NCI-H2107 treated with DMSO at 0.1 percent for 48 hours (cell line): Measurements from ENCODE around the gene ARFGEF3.

Experiments
- DNase-seq: peaks from one replicate; lab custom pipeline; 2025; ENCODE audit not compliant: unreplicated experiment; lab: John Stamatoyannopoulos, UW

Gene ARFGEF3

DNA sequence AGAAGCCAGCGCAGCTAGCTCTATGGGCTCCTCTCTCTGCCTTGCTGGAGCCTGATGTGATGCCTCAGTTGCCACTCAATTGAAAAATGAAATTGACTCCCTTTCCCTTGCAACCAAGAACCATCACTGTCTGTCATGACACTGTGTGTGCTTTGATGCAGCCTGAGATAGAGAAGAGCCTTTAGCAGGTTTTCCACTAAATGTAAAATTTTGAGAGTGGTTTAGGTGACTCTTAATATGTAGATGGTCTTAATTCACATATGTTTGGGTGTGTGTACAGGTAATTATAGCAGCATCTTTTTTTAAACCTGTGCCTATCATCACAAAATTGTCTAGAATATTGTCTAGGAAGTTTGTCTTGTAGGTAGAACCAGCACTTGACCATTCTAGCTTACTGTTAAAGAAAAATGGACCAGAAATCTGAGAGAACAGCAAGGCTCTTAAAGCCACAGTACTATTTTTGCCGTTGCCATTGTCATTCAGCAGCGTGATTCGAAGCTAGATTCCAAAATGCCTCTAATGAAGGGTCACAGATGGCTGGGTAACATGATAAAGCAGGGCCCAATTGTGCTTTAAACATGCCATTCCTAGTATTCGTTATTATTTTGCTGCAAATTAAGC, 1.3 kb downstream of the ARFGEF3 start:
- no peak for DNase-seq

DNA sequence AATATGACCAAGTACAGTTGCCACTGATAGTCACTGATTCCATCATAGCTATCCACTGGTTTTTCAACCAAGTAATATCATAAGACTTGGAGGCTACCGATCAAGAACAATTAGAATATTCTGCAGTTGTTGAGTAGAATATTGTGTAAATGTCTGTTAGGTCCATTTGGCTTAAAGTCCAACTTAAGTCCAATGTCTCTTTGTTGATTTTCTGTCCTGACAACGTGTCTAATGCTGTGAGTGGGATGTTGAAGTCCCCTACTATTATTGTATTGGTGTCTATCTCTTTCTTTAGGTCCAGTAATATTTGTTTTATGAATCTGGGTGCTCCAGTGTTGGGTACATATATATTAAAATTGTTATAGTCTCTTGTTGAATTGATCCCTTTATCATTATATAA, 13.9 kb downstream of the ARFGEF3 start:
- no peak for DNase-seq

DNA sequence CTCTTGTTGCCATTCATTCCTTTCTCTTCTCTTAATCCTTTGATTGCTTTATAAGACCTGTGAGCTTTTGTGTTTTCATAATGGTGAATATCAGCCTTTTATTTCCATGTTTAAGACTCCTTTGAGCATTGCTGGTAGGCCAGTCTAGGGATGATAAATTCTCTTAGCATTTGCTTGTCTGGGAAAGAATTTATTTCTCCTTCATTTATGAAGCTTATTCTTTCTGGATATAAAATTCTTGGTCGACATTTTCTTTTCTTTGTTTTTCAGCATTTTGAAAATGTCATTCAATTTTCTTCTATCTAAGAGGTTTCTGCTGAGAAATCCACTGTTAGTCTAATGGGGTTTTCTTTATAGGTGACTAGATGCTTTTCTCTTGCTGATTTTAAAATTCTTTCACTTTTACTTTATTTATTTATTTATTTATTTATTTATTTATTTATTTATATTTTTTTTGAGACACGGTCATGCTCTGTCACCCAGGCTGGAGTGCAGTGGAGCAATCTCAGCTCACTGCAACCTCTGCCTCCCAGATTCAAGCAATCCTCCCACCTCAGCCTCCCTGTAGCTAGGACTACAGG, 15.0 kb downstream of the ARFGEF3 start:
- DNase-seq, result no peak

DNA sequence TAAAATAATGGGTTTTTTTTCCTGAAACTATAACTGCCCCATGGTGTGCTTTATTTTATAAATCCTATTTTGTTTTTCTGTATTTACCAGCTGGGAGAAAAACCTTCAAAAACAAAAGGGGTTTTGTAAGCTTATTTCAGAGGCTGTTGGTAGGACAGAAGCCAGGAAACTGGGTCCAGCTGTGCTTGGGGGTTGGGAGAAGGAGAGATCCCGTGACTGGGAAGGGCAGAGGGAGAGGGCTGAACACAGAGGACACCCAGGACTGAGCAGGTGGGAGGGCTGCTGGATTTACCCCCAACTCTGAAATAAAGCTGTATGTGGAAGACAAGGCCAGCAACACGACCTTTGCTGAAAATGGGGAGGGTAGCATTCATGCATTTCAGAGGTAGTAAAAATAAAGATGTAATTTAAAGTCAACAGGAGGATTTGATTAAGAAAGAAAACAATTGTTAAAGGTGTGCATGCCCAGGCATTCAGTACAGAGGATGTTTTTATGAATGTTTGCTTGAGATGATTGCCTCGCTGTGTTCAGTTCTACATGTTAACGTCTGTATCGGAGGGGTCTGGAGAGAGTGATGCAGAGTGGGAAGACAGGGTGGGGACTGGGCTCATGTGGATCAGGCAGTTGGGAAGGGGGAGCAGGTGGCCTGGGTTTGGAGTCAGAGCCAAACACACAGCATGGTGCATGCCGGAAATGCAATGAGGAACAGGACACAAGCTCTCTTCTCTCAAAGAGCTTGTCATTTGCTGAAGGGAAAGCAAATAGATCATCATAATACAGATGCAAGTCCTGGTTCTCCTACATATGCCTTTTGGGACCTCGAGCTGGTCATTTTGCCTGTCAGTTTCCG, 21.4 kb downstream of the ARFGEF3 start:
- DNase-seq, result peak; percentile 34

DNA sequence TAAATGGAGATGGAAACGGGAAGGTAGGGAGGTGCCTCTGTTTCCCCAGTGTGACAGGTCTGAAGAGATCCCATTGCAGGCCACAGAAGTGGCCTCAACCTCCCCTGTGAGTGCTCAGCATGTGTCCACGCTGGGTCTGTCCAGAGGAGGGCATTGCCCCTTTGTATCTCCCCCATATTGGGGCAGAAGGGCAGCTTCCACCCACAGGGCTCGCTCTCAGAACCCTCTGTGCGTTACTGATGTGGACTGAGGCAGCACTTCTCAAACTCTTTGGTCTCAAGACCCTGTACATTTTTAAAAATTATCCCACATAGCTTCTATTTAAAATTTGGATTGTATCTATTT, 22.0 kb downstream of the ARFGEF3 start:
- no peak for DNase-seq

DNA sequence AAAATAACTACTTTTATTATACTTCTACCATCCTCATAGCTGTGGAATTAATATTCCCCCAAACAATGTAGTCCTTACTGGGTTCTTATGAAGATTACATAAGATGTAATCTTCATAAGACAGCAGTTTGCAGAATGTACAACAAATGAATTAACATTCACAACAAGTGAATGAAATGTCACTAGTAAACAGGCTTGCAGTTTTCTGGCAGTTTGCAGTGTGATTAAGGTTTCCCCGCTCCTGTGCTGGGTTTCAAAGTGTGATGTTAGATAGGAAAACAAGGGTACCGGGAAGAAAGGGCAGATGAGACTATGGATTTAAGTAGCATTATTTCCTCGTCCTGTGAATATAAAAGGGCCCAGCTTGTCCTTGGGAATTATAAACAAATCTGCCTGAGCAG, 22.5 kb downstream of the ARFGEF3 start:
- DNase-seq, result no peak

DNA sequence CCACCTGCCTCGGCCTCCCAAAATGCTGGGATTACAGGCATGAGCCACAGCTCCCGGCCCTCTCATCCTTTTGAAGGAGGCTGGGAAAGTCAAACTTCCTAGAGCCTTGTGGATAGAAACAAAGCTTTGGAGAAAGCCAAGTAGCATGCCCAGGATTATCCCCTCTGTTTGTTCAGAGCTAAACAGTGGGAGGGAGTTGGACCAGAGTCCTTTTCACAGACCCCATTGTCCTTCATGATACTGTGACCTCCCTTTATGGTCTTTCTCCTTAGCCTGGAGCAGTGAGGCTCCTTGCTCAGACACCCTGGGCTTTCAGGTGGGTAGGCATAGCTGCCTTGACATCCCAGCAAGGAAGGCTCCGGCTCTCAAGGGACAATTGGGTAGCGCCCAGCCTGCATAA, 25.4 kb downstream of the ARFGEF3 start:
- DNase-seq, result no peak

DNA sequence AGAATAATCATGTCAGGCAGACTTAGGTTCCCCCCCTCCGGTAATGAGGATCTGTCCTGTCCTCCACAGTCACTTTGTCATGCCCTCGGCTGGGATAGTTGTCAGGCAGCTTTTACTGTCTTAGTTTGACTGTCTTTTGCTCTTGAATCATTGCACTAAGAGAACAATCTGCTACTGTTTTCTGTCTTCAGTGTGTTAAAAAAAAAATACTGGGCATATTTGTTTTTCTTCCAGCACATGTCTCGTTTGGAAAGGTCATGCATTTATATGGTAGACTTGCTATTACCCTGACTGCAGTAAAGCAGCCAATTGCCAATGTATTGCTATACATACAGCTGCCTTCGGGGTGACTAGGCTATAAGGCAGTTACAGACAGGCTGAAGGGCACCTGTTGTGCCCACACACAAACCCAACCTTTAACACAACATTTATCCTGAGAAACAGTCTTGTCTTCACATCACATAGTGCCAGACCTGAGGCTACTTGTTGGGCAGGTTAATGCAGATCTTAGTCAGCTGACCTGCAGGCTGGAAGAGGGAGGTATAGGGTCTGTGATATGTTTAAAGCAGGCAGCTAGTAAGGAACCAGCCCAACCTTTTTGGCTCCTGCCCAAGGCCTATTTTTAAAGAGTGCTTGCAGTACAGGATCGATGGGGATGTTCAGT, 26.7 kb downstream of the ARFGEF3 start:
- DNase-seq, result no peak

DNA sequence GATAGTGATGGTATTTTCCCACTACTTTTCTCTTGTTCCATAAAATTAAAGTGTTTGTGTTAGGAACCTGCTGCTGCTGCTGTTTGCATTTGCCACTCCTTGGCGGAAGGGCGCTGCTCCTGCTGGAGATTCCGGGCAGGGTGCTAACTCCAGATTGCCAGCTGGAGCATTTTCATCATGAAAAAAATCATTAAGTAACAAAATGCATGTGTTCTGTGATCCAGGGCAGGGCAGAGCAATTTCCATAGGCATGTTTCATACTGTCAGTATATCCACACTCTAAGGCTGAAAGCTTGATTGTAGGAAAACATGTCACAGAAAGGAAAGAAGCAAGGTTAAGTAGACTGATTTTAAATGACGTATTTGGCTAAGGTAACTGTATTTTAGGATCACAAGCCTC, 32.5 kb downstream of the ARFGEF3 start:
- no peak for DNase-seq

DNA sequence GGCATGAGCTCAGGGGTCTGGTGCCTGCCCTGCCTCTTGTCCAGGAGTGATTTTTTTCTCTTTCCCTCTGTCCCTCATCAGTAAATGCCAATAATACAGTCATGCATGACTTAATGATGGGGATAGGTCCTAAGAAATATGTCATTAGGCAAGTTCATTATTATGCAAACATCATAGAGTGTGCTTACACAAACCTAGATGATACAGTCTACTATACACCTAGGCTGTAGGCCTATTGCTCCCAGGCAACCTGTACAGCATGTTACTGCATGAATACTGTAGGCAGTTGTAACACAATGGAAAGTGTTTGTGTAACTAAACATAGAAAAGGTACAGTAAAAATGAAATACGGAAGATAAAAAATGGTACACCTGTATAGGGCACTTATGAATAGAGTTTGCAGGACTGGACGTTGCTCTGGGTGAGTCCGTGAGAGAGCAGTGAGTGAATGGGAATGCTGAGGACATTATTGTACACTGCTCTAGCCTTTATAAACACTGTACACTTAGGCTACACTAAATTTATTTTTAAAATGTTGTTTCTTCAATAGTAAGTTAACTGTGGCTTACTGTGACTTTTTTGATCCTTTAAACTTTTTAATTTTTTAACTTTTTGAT, 34.5 kb downstream of the ARFGEF3 start:
- DNase-seq, result no peak

DNA sequence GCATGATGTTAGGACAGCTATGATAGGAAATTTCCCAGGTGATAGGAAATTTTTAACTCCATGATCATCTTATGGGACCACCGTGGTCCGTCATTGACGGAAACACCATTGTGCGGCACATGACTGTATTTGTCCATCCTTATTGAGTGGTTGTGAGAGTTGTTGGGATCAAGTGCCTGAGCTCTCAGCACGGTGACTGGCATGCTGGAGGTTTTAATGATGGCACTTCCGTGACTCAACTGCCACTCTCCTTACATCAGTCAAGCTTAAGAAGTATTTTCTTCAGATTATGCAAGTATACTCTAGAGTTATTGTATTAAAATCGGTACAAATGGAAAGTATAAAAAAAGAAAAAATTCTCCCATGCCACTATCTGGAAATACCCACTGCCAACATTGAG, 35.8 kb downstream of the ARFGEF3 start:
- DNase-seq, result no peak

DNA sequence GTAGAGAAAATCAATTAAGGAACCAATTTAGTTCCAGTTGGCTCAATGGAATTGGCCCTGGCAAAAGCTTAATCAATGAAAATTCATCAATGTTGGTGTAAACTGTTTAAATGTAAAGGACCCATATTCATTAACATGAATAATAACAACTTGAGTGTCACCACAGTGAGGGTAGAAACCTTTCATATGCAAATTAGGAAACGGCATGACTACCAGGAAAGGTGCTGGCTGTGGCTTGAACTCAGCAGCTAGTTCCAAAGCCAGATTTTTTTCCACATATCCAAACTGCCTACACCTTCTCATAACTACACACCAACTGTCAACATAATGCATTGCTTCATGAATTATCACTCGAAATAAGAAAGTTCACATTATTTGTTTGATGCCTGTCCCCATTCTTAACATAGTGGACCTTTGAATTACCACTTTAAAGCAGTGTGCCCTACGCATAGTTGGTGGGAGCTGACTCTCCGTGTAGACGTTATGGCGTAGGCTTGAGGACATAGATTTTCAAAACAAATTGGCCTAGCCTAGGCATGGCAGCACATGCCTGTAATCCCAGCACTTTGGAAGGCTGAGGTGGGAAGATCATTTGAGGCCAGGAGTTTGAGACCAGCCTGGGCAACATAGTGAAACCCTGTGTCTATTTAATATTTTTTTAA, 36.8 kb downstream of the ARFGEF3 start:
- DNase-seq, result no peak

DNA sequence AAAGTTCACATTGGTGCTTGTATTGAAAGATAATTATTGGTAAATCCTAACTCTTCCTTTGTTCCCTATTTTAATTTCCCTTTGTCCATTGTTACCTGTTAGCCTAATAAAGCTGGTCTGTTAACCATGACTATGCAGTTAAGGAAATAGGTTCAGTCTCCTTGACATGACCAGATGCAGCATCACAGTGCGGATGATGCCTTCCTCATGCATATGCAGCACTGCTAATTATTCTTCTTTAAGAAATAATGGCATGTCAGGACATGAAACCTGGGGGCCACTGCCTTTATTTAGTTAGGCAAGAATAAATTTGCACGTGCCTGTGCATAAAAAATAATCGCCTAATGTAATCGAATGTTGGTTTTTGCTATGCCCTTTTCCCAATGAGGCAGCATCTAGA, 40.1 kb downstream of the ARFGEF3 start:
- DNase-seq, result no peak

DNA sequence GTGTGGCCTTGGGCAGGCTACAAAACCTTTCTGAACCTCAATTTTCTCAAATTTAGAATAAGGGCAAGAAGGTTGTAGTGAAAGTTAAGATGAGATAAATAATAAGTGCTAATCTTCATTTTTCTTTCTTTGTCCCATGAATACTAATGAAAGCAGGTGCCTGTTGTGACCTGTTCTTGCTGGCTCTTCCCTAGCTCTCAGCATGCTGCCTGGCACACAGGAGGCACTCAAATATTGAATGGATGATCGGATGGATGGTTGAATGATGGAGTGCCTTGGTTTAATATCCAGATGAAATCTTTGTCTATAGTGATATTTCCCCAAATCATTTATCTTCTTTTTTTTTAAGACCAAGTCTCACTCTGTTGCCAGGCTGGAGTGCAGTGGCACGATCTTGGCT, 41.6 kb downstream of the ARFGEF3 start:
- no peak for DNase-seq

DNA sequence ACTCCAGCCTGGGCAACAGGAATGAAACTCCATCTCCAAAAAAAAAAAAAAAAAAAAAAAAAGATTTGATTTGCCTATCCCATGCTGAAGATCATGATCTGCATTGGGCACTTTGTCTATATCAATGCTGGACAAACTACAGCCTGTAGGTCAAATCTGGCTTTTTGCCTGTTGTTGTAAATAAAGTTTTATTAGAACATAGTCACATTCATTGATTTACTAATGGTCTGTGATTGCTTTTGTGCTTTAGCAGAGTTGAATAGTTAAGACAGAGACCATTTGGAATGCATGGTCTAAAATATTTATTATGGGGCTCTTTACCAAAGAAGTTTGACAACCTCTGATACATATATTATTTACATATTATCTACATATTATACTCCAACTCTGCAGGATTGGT, 42.6 kb downstream of the ARFGEF3 start:
- DNase-seq, result no peak

DNA sequence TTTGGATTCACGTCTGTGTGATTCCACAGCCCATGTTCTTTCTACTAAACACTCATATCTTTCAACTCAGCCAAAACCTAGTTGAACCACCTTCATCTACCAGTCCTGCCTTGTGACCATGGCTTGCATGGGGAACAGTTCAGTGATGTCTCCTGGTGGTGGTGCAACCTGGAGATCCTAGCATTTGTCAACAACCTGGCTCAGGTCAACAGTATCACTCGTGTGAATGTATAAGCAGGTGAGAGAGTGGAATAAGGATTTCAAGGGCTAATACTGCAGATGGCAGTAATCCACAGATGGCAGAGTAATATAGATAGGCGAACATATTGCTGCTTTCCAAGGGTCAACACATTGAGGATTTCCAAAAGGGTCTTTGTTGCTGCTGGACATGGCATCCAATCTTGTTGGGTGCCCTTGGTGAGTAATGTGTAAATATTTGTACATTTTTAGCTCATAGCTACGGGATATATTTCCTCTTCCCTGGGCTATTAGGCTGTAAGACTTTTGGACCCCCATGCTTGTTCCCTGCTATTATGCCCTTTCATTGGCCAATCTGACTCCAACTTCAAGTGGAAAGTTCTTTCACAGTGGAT, 43.1 kb downstream of the ARFGEF3 start:
- DNase-seq, result no peak

DNA sequence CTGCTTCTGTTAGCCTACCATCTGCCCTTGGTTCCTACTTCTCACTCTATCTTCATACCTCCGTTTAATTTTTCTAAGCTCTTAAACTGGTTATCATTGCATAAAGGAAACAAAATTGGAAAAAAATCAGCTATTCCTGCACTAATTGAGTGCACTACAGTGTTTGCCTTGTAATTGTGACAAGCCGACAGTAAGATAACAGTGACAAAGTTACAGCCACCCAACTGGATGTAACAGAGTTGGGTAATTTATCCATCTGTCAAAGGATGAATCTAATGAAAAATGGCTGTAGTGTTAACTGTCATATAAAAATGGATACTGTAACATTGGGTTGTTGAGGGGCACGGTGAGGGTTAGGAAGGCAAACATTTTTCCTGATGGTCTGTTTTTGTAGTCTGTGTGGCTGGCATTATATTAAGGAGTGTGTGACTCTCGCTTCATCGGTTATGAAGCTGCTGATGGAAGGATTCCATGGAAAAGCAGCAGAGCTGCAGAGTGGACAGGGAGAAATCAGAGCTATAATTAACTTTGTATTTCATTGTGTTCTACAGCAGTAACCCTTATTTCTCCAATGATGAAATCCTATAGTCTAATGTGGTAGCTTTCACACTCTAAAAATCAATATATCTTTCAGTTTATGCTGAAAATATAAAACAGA, 43.8 kb downstream of the ARFGEF3 start:
- DNase-seq, result no peak

DNA sequence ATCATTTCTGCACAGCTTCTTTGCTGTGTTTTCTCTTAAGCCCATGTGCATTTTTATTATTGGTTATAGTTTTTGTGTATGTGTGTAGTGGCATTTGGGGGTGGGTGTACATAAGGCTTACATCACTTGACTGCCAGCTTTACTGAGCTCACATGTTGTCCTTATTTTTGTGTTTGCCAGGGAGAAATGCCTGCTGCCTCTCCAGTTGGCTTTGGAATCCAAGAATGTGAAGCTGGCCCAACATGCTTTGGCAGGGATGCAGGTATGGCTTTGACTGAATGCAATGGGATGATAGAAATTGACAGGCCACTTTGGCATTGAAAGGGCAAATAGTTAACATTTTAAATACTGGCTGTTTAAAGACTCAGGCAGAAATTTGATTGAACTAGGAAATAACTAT, 45.1 kb downstream of the ARFGEF3 start:
- no peak for DNase-seq

DNA sequence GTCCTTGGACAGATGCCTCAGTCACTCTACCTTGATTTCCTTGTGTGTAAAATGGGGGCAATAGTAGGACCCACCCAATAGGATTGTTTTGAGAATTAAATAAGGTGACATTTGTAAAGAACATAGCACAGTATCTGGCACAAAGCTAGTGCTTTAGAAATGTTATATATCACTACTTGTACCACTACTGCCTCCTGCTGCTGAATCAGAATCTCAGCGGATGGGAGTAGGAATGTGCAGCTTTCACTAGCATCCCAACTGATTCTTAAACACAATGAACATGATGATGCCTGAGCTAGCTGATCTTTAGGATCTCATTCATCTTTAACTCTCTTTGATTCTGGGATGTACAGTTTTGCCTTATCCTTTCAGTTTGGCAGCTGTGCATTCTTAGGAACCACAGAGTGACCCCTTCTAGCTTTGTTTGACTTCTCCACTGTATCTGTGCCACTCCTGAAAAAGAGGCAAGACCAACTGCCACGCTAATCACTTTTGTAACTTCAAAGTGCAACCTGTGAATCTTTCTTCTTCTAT, 49.4 kb downstream of the ARFGEF3 start:
- DNase-seq, result no peak

DNA sequence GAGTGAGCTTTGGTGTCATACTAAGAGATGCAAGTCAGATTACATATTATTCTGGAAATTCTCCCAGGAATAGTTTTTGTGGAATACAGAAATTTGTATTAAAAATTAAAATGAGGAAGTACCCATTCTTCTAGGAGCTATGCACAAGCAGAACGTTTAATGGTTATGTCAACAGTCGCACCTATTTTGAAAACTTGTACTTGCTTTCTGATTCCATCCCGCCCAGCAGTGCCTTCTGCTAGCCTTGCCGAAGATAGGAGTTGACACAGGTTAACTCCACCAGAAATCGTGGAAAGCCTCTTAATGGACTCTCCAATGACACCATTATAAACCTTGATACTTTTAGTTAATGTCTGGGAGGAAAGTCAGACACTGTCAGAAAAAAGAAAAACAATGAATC, 49.9 kb downstream of the ARFGEF3 start:
- DNase-seq, result no peak
